Gastrocnemius medialis (tissue), 4 donors: ENCODE data around the gene SDHA. TPM values are rescaled to one million over a fixed set of nuclear protein-coding genes. Genes with fewer than 3 reads are reported as not detected.
"Not testable (repeated sequence)": the region's sequence is repeated elsewhere in the genome, so short reads cannot be mapped to it uniquely, and the experiment has no call there.

Experiments
- ATAC-seq, 2 donors: fragments of 150-250 bp; one replicate each; pipeline ENCODE4 v1.9.1; 2016
- DNase-seq, 2 donors: peaks; one replicate each; pipeline ENCODE4 v3.0.0-alpha.2; 2019
- H3K27ac ChIP-seq, 4 donors: fragments of 200-600 bp; sonication (generic); 1 replicate in 1 of 4; 2 replicates in 3 of 4; pipeline ENCODE4 v1.5.1; 2016 to 2018; ENCODE audit warnings: mild to moderate bottlenecking in 2 of 4, moderate library complexity in 1 of 4
- H3K27me3 ChIP-seq, 3 donors: fragments of 200-600 bp; sonication (generic) in 2 of 3; 1 replicate in 1 of 3; 2 replicates in 2 of 3; pipeline versions ENCODE4 v1.5.1 to v1.6.0; 2016 to 2019; ENCODE audit warnings: mild to moderate bottlenecking in 1 of 3, moderate library complexity in 1 of 3
- H3K36me3 ChIP-seq, 2 donors: fragments of 200-600 bp; sonication (generic) in 1 of 2; one replicate each; pipeline ENCODE4 v1.5.1; 2017 to 2018
- H3K4me1 ChIP-seq, 2 donors: fragments of 200-600 bp; sonication (generic) in 1 of 2; one replicate each; pipeline ENCODE4 v1.5.1; 2016 to 2017; ENCODE audit warnings: mild to moderate bottlenecking in 2 of 2
- H3K4me3 ChIP-seq, 4 donors: fragments of 200-600 bp; sonication (generic) in 3 of 4; 1 replicate in 1 of 4; 2 replicates in 3 of 4; pipeline ENCODE4 v1.5.1; 2016 to 2019; ENCODE audit warnings: mild to moderate bottlenecking in 2 of 4
- H3K9me3 ChIP-seq, 3 donors: fragments of 200-600 bp; sonication (generic) in 2 of 3; 1 replicate in 1 of 3; 2 replicates in 2 of 3; pipeline ENCODE4 v1.5.1; 2016 to 2019
- POLR2A ChIP-seq, 2 donors: fragments of 450-650 bp; IDR thresholded peaks; one replicate each; pipeline ENCODE4 v1.6.1; 2017; ENCODE audit warnings: antibody characterized with exemption in 2 of 2, mild to moderate bottlenecking in 2 of 2, moderate library complexity in 2 of 2
- in situ Hi-C, 4 donors: fragments of 200-750 bp; cut with MboI; loops; one replicate each; pipeline versions ENCODE4 v1.15.0 to v1.8.0; 2017; ENCODE audit warnings: low sequenced_read_pairs in 4 of 4
- intact Hi-C: fragments of 100-400 bp; cut with DNase I; formaldehyde crosslinking; loops from one replicate; pipeline ENCODE4 v1.15.1; 2023; ENCODE audit warnings: low total_unique reads
- total RNA-seq, 4 donors: library from RNA; depleted of rRNA; stranded (reverse); fragments of >200 nt; gene quantifications; one replicate each; pipeline versions ENCODE4 v1.1.0 to v1.2.3, GENCODE V29; 2016
- TF ChIP-seq, protein P1 (sequence below), 5 experiments: fragments of 450-650 bp in 3 of 5; fragments of 200-600 bp in 2 of 5; sonication (generic) in 2 of 5; IDR thresholded peaks in 4 of 5; conservative IDR thresholded peaks in 1 of 5; 1 replicate in 4 of 5; 2 replicates in 1 of 5; pipeline ENCODE4 v1.5.1; 2016 to 2019; ENCODE audit warnings: antibody characterized with exemption in 5 of 5, mild to moderate bottlenecking in 3 of 5, moderate library complexity in 3 of 5

Gene SDHA
- total RNA-seq, 4 donors from 2014 or later: 146 to 277 (median 207) TPM

- Histone ChIP-seq H3K36me3 (no peaks in the 10 kb centered on the region), H3K27me3 (no peaks in the 10 kb centered on the region)
- no peak for ATAC-seq
Measured at GRCh38 chr5:285991-286557, 68.0 kb downstream of the SDHA start.

DNA sequence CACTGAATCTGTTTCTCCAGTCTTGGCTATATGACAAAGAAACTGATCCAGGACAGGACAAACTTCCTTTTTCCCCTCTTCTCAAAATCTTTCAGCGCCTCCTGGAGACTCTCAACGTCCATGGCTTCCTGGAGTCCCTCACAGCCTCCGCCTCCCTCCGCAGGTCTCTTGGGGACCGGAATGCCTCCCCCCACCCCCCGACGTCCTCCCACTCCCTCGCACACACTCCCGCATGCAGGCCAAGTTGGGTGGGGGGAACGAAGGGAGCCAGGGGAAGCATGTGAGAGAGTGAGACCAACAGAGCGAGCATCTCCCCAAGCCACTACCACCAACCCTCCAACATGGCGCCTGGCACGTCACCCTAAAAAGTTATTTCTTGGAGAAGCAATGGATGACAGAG lies 72.1 kb downstream of the SDHA start:
- in situ Hi-C loops, intact Hi-C loops: not testable (repeated sequence)

More at GRCh38 chr5:285991-286557, 68.0 kb downstream of the SDHA start:
- Histone ChIP-seq H3K4me1 (no peaks in the 10 kb centered on the region), H3K27ac (no peak overlapping the region), H3K4me3 (no peak overlapping the region), H3K9me3 (no peaks in the 10 kb centered on the region)
- no peak for TF ChIP-seq POLR2A (IDR thresholded peaks at IDR 0.05)
- TF ChIP-seq, protein P1, sequence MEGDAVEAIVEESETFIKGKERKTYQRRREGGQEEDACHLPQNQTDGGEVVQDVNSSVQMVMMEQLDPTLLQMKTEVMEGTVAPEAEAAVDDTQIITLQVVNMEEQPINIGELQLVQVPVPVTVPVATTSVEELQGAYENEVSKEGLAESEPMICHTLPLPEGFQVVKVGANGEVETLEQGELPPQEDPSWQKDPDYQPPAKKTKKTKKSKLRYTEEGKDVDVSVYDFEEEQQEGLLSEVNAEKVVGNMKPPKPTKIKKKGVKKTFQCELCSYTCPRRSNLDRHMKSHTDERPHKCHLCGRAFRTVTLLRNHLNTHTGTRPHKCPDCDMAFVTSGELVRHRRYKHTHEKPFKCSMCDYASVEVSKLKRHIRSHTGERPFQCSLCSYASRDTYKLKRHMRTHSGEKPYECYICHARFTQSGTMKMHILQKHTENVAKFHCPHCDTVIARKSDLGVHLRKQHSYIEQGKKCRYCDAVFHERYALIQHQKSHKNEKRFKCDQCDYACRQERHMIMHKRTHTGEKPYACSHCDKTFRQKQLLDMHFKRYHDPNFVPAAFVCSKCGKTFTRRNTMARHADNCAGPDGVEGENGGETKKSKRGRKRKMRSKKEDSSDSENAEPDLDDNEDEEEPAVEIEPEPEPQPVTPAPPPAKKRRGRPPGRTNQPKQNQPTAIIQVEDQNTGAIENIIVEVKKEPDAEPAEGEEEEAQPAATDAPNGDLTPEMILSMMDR (IDR thresholded peaks at IDR 0.05 in 4 of 5, conservative IDR thresholded peaks at IDR 0.05 in 1 of 5): no peak
- DNase-seq: no peak
- intact Hi-C loops (no loop called here), in situ Hi-C loops (no loop called here)

DNA sequence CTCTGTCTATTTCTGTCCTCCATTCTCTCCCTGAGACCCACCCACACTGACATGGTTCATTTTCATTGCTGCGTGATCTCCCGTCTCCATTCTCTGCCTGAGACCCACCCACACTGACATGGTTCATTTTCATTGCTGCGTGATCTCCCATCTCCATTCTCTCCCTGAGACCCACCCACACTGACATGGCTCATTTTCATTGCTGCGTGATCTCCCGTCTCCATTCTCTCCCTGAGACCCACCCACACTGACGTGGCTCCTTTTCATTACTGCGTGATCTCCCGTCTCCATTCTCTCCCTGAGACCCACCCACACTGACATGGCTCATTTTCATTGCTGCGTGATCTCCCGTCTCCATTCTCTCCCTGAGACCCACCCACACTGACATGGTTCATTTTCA lies 73.2 kb downstream of the SDHA start:
- DNase-seq, H3K9me3 ChIP-seq, H3K27me3 ChIP-seq, H3K4me1 ChIP-seq, ATAC-seq, intact Hi-C loops, in situ Hi-C loops, H3K27ac ChIP-seq, H3K36me3 ChIP-seq, H3K4me3 ChIP-seq: not testable (repeated sequence)

More for the DNA sequence above, 72.1 kb downstream of the SDHA start:
- not testable (repeated sequence) for DNase-seq, H3K4me1 ChIP-seq, H3K27me3 ChIP-seq, ATAC-seq, H3K27ac ChIP-seq, H3K4me3 ChIP-seq, H3K36me3 ChIP-seq, H3K9me3 ChIP-seq

GRCh38 chr5:294788-295187 lies 76.7 kb downstream of the SDHA start:
- H3K9me3 ChIP-seq, ATAC-seq, H3K36me3 ChIP-seq, H3K4me3 ChIP-seq, DNase-seq, H3K27me3 ChIP-seq, H3K27ac ChIP-seq, H3K4me1 ChIP-seq, in situ Hi-C loops, intact Hi-C loops: not testable (repeated sequence)

DNA sequence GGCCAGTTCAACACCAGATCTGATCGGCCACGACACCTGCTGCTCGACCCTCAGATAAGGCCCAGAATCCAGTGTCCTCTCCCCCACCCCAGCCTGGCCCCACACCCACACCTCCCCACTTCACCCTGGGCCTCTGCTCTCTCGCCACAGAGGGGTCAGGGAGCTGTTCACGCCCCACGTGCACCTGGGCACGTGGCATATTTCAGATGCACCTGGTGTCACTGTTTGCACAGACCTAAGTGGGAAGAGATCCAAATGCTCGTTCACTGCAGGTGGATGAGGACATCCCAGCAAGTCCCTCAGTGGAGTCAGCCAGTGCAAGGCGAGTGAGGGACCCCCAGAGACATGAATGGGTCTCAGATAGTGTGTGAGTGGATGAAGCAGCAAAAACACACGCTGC lies 78.1 kb downstream of the SDHA start:
- DNase-seq, H3K4me1 ChIP-seq, ATAC-seq, H3K27ac ChIP-seq, H3K36me3 ChIP-seq, intact Hi-C loops, H3K27me3 ChIP-seq, H3K9me3 ChIP-seq, H3K4me3 ChIP-seq, in situ Hi-C loops: not testable (repeated sequence)

DNA sequence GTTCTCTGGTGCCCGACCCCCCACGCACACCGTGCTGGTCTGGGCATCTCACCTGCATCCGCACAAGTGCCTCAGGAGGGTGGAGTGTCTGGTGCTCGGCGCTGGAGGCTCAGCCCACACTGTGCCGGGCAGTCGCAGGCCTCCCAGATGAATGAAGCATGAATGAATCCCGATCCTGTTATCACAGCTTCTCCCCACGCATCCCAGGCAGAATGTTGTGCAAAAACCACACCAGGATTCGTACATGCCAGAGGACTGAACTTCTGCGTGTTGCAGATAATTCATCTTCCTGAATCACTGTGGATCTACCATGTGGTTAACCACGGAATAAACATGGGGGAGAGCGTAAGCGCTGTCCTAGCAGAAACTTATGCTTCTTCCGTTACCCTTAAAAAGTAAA lies 78.8 kb downstream of the SDHA start:
- H3K4me1 ChIP-seq, DNase-seq, ATAC-seq, in situ Hi-C loops, H3K27ac ChIP-seq, H3K27me3 ChIP-seq, H3K4me3 ChIP-seq, H3K9me3 ChIP-seq, H3K36me3 ChIP-seq, intact Hi-C loops: not testable (repeated sequence)

DNA sequence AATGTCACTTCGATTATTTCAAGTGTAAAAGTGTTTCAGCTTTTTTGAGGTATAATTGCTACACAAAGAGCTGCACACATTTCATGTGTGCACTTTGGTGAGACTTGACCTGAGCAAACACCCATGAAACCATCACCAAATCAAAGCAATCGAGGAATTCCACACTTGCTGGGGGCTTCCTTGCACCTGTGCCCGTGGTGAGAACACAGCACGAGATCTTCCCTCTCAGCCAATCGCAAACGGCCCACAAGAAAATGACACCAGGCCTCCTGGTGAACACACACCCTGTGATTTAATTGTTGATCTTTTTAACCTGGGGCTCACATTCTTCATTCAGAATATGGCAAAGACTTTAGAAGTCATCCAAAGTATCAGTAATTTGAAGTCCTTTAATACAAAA lies 79.3 kb downstream of the SDHA start:
- DNase-seq, ATAC-seq, H3K27ac ChIP-seq, H3K4me1 ChIP-seq, in situ Hi-C loops, H3K9me3 ChIP-seq, H3K4me3 ChIP-seq, H3K36me3 ChIP-seq, H3K27me3 ChIP-seq, intact Hi-C loops: not testable (repeated sequence)

DNA sequence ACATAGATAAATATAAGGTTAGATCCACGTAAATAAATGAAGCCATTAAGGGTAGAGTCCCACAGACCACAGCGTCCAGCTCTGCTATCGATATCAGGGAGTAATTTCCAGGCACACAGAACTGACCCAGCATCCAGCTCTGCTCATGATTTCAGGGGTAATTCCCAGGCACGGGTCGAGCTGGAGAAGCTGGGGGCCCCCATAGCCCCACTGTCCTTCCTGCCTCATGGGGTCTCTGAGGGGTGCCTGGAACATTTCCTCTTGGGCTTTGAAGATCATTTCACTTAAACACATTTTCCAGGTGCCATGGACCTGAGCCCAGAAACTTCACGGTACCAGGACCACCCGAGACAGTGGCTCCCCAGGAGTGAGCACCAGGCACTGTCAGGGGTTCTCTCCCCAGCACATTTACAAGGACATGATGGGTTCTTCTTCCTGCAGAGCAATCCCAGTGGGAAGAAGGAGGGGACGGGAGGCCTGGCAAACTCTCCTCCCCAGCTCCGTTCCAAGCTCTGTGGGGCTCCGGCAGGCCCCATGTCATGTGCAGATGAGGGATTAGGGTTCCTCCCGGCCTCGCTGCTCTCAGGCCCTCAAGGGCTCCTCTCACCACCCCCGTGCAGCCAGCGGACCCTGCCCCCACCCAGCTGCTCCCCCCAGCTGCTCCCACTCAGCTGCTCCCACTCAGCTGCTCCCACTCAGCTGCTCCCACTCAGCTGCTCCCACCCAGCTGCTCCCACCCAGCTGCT lies 80.0 kb downstream of the SDHA start:
- DNase-seq, H3K9me3 ChIP-seq, H3K36me3 ChIP-seq, H3K27ac ChIP-seq, in situ Hi-C loops, ATAC-seq, H3K4me3 ChIP-seq, H3K4me1 ChIP-seq, H3K27me3 ChIP-seq, intact Hi-C loops: not testable (repeated sequence)
